Esophagus squamous epithelium (tissue), 4 donors: ENCODE results near the gene NRXN3.

Experiments
- CTCF ChIP-seq, 6 experiments: fragments of 450-650 bp in 4 of 6; fragments of 200-600 bp in 2 of 6; sonication (generic) in 2 of 6; IDR thresholded peaks; one replicate each; pipeline ENCODE4 v1.5.1; 2016 to 2019; ENCODE audit warnings: antibody characterized with exemption in 6 of 6, mild to moderate bottlenecking in 4 of 6, moderate library complexity in 4 of 6
- POLR2A ChIP-seq, 4 donors: fragments of 450-650 bp; IDR thresholded peaks; one replicate each; pipeline ENCODE4 v1.6.1; 2017; ENCODE audit warnings: antibody characterized with exemption in 4 of 4, mild to moderate bottlenecking in 4 of 4, moderate library complexity in 3 of 4

GRCh38 chr14:79467835-79468234 lies 1297.7 kb downstream of the NRXN3 start:
- no peak for TF ChIP-seq CTCF (IDR thresholded peaks at IDR 0.05)
- no peak for TF ChIP-seq POLR2A (IDR thresholded peaks at IDR 0.05)
